ENCODE measurements around the gene SEMA3E. TPM values are rescaled to one million over a fixed set of nuclear protein-coding genes. Genes with fewer than 3 reads are reported as not detected.

The SEMA3E gene
- total RNA-seq, 1 donor: 1.4 TPM

DNA sequence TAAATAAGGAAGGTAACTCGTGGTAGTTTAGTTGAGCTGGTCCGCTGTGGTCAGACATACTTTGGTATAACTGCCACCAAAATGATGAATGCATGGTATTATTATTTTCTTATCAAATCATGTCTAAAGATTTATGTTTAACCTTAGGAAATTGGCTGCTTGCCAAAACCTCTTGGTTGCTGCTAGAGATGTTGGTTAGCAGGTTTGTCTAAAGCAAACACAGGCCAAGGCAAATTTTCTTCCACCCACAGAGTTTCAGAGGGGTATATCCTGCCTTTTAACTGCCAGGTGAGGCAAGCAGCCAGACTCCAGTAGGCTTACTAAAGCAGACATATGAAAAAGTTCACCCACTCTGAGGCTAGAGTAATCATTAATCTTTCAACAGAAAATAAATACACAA, 101.4 kb downstream of the SEMA3E start:
- Histone ChIP-seq H2AFZ (ENCODE audit: low read length) (no peak overlapping the region), H3K4me3 (ENCODE audit: insufficient read depth, low read length) (no peak overlapping the region), H3K36me3 (ENCODE audit: insufficient read depth, low read length) (no peaks in the 10 kb centered on the region), H4K20me1 (ENCODE audit: insufficient read depth, low read length) (no peaks in the 10 kb centered on the region), H3K4me2 (ENCODE audit: insufficient read depth, low read length) (no peak overlapping the region), H3K4me1 (ENCODE audit: insufficient read depth, low read length) (no peaks in the 10 kb centered on the region), H3K27ac (ENCODE audit: low read depth, low read length) (no peak overlapping the region), H3K27me3 (ENCODE audit: insufficient read depth, low read length) (no peaks in the 10 kb centered on the region), H3K79me2 (ENCODE audit: insufficient read depth, low read length) (no peaks in the 10 kb centered on the region), H3K9me3 (ENCODE audit: low read depth, low read length) (no peaks in the 10 kb centered on the region)
- TF ChIP-seq, protein P1, sequence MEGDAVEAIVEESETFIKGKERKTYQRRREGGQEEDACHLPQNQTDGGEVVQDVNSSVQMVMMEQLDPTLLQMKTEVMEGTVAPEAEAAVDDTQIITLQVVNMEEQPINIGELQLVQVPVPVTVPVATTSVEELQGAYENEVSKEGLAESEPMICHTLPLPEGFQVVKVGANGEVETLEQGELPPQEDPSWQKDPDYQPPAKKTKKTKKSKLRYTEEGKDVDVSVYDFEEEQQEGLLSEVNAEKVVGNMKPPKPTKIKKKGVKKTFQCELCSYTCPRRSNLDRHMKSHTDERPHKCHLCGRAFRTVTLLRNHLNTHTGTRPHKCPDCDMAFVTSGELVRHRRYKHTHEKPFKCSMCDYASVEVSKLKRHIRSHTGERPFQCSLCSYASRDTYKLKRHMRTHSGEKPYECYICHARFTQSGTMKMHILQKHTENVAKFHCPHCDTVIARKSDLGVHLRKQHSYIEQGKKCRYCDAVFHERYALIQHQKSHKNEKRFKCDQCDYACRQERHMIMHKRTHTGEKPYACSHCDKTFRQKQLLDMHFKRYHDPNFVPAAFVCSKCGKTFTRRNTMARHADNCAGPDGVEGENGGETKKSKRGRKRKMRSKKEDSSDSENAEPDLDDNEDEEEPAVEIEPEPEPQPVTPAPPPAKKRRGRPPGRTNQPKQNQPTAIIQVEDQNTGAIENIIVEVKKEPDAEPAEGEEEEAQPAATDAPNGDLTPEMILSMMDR (IDR thresholded peaks at IDR 0.05; ENCODE audit: extremely low read depth, low read depth, low read length): no peak
- no peak for DNase-seq (ENCODE audit: insufficient read length, low spot score, missing footprints)

- H3K79me2 ChIP-seq (ENCODE audit: insufficient read depth, low read length): no peaks in the 10 kb centered on the region
Measured at GRCh38 chr7:83546586-83546985, 102.4 kb downstream of the SEMA3E start.

GRCh38 chr7:83541187-83541960, 107.6 kb downstream of the SEMA3E start:
- no peaks in the 10 kb centered on the region for H3K79me2 ChIP-seq (ENCODE audit: insufficient read depth, low read length)
- H3K4me1 ChIP-seq (ENCODE audit: insufficient read depth, low read length): no peaks in the 10 kb centered on the region
- H3K36me3 ChIP-seq (ENCODE audit: insufficient read depth, low read length): no peaks in the 10 kb centered on the region
- H4K20me1 ChIP-seq (ENCODE audit: insufficient read depth, low read length): no peaks in the 10 kb centered on the region
- no peak overlapping the region for H2AFZ ChIP-seq (ENCODE audit: low read length)
- H3K4me2 ChIP-seq (ENCODE audit: insufficient read depth, low read length): no peak overlapping the region
- H3K9me3 ChIP-seq (ENCODE audit: low read depth, low read length): no peaks in the 10 kb centered on the region
- no peak overlapping the region for H3K27ac ChIP-seq (ENCODE audit: low read depth, low read length)
- DNase-seq (ENCODE audit: insufficient read length, low spot score, missing footprints): peak; percentile 17
- no peak overlapping the region for H3K4me3 ChIP-seq (ENCODE audit: insufficient read depth, low read length)
- TF ChIP-seq, protein P1 (IDR thresholded peaks at IDR 0.05; ENCODE audit: extremely low read depth, low read depth, low read length): no peak
- H3K27me3 ChIP-seq (ENCODE audit: insufficient read depth, low read length): no peaks in the 10 kb centered on the region

More at GRCh38 chr7:83546586-83546985, 102.4 kb downstream of the SEMA3E start:
- no peaks in the 10 kb centered on the region for H3K27me3 ChIP-seq (ENCODE audit: insufficient read depth, low read length)
- H3K9me3 ChIP-seq (ENCODE audit: low read depth, low read length): no peaks in the 10 kb centered on the region
- no peak for DNase-seq (ENCODE audit: insufficient read length, low spot score, missing footprints)
- TF ChIP-seq, protein P1 (IDR thresholded peaks at IDR 0.05; ENCODE audit: extremely low read depth, low read depth, low read length): no peak
- H3K4me1 ChIP-seq (ENCODE audit: insufficient read depth, low read length): no peaks in the 10 kb centered on the region
- H3K4me2 ChIP-seq (ENCODE audit: insufficient read depth, low read length): no peak overlapping the region
- H2AFZ ChIP-seq (ENCODE audit: low read length): no peak overlapping the region
- no peaks in the 10 kb centered on the region for H3K36me3 ChIP-seq (ENCODE audit: insufficient read depth, low read length)
- no peak overlapping the region for H3K4me3 ChIP-seq (ENCODE audit: insufficient read depth, low read length)
- H3K27ac ChIP-seq (ENCODE audit: low read depth, low read length): no peak overlapping the region
- no peaks in the 10 kb centered on the region for H4K20me1 ChIP-seq (ENCODE audit: insufficient read depth, low read length)

GRCh38 chr7:83534488-83534887, 114.5 kb downstream of the SEMA3E start:
- Histone ChIP-seq H3K27me3 (ENCODE audit: insufficient read depth, low read length) (no peaks in the 10 kb centered on the region), H3K9me3 (ENCODE audit: low read depth, low read length) (no peaks in the 10 kb centered on the region), H3K79me2 (ENCODE audit: insufficient read depth, low read length) (no peaks in the 10 kb centered on the region), H3K4me2 (ENCODE audit: insufficient read depth, low read length) (no peak overlapping the region), H3K4me1 (ENCODE audit: insufficient read depth, low read length) (no peaks in the 10 kb centered on the region), H3K4me3 (ENCODE audit: insufficient read depth, low read length) (no peak overlapping the region), H4K20me1 (ENCODE audit: insufficient read depth, low read length) (no peaks in the 10 kb centered on the region), H3K27ac (ENCODE audit: low read depth, low read length) (no peak overlapping the region), H2AFZ (ENCODE audit: low read length) (no peak overlapping the region), H3K36me3 (ENCODE audit: insufficient read depth, low read length) (no peaks in the 10 kb centered on the region)
- TF ChIP-seq, protein P1 (IDR thresholded peaks at IDR 0.05; ENCODE audit: extremely low read depth, low read depth, low read length): no peak
- DNase-seq (ENCODE audit: insufficient read length, low spot score, missing footprints): no peak
